Tibial nerve (tissue), 4 donors: Measurements from ENCODE around the gene SHD. TPM values are rescaled to one million over a fixed set of nuclear protein-coding genes. Genes with fewer than 3 reads are reported as not detected.

Source experiments
- DNase-seq, 2 donors: peaks; one replicate each; pipeline ENCODE4 v3.0.0-alpha.2; 2019; ENCODE audit warnings: low spot score in 2 of 2
- H3K27ac ChIP-seq, 4 donors: fragments of 200-600 bp; sonication (generic) in 3 of 4; one replicate each; pipeline ENCODE4 v1.5.1; 2017 to 2019; ENCODE audit warnings: mild to moderate bottlenecking in 1 of 4
- H3K27me3 ChIP-seq, 2 donors: fragments of 200-600 bp; sonication (generic) in 1 of 2; one replicate each; pipeline versions ENCODE4 v1.5.1 to v1.6.0; 2017 to 2019
- H3K36me3 ChIP-seq, 3 donors: fragments of 200-600 bp; sonication (generic); one replicate each; pipeline ENCODE4 v1.5.1; 2018 to 2019
- H3K4me1 ChIP-seq, 4 donors: fragments of 200-600 bp; sonication (generic) in 3 of 4; one replicate each; pipeline ENCODE4 v1.5.1; 2017 to 2019
- H3K4me3 ChIP-seq, 4 donors: fragments of 200-600 bp; sonication (generic) in 3 of 4; one replicate each; pipeline ENCODE4 v1.5.1; 2017 to 2019; ENCODE audit warnings: mild to moderate bottlenecking in 1 of 4, moderate library complexity in 1 of 4
- H3K9me3 ChIP-seq, 4 donors: fragments of 200-600 bp; sonication (generic) in 3 of 4; one replicate each; pipeline ENCODE4 v1.5.1; 2017 to 2019
- EP300 ChIP-seq, 2 donors: sonication (generic); formaldehyde crosslinking; IDR thresholded peaks; one replicate each; pipeline ENCODE4 v1.6.1; 2017; ENCODE audit warnings: antibody characterized with exemption in 2 of 2, mild to moderate bottlenecking in 1 of 2
- POLR2A ChIP-seq, 2 donors: fragments of 450-650 bp; IDR thresholded peaks; one replicate each; pipeline ENCODE4 v1.6.1; 2017; ENCODE audit warnings: antibody characterized with exemption in 2 of 2, mild to moderate bottlenecking in 2 of 2, moderate library complexity in 2 of 2
- WGBS, 2 donors: methylation state at CpG; one replicate each; pipeline ENCODE4 v1.1.5; 2018; 5-methylcytosine and 5-hydroxymethylcytosine counted together
- total RNA-seq, 4 donors: library from RNA; depleted of rRNA; stranded (reverse); fragments of >200 nt; gene quantifications; one replicate each; pipeline ENCODE4 v1.1.0, GENCODE V29; 2016
- TF ChIP-seq, protein P1 (sequence below), 5 experiments: fragments of 200-600 bp in 3 of 5; fragments of 450-650 bp in 2 of 5; sonication (generic) in 3 of 5; IDR thresholded peaks; one replicate each; pipeline ENCODE4 v1.5.1; 2016 to 2019; ENCODE audit warnings: antibody characterized with exemption in 5 of 5, mild to moderate bottlenecking in 3 of 5, moderate library complexity in 2 of 5

SHD gene
- total RNA-seq, 4 donors from 2014 or later: not detected

DNA sequence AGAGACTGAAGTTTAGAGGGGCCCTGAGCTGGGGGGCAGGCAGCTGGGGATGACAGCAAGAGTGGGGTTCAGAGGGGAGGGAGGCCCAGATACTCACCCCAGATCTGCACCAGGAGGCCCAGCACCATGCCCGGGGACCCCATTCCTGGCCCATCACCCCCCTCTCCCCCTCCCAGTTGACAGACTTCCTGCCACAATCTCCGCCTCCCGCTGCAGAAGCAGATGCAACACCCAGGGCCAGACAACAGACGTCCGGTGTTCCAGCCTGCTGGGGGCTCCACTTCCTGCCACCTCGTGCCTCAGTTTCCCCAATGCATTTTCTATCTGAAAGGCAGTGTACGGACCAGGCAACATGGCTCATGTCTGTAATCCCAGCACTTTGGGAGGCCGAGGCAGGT, 23.2 kb downstream of the SHD start, which contains the start of gene TMIGD2:
Gene TMIGD2 (minus strand): TSS at position 147 of the 398 bp plus-strand sequence. CDS start 4 bp downstream, at position 143.
- TF ChIP-seq POLR2A (IDR thresholded peaks at IDR 0.05) (no peak), EP300 (IDR thresholded peaks at IDR 0.05) (no peak)
- TF ChIP-seq, protein P1, sequence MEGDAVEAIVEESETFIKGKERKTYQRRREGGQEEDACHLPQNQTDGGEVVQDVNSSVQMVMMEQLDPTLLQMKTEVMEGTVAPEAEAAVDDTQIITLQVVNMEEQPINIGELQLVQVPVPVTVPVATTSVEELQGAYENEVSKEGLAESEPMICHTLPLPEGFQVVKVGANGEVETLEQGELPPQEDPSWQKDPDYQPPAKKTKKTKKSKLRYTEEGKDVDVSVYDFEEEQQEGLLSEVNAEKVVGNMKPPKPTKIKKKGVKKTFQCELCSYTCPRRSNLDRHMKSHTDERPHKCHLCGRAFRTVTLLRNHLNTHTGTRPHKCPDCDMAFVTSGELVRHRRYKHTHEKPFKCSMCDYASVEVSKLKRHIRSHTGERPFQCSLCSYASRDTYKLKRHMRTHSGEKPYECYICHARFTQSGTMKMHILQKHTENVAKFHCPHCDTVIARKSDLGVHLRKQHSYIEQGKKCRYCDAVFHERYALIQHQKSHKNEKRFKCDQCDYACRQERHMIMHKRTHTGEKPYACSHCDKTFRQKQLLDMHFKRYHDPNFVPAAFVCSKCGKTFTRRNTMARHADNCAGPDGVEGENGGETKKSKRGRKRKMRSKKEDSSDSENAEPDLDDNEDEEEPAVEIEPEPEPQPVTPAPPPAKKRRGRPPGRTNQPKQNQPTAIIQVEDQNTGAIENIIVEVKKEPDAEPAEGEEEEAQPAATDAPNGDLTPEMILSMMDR (IDR thresholded peaks at IDR 0.05): no peak
- Histone ChIP-seq H3K27ac (no peak within 1 kb of the TSS), H3K4me3 (no peak within 1 kb of the TSS), H3K4me1 (peaks cover 0 to 9% (median 0%) of the 10 kb centered on the region in 4 donors), H3K27me3 (peaks cover 0 to 33% of the 10 kb centered on the region in 2 donors), H3K9me3 (no peaks in the 10 kb centered on the region), H3K36me3 (no peaks in the 10 kb centered on the region)
- no peak for DNase-seq
- WGBS, 2 donors: 56 to 60% methylated on average over 8 of the region's 8 CpGs

DNA sequence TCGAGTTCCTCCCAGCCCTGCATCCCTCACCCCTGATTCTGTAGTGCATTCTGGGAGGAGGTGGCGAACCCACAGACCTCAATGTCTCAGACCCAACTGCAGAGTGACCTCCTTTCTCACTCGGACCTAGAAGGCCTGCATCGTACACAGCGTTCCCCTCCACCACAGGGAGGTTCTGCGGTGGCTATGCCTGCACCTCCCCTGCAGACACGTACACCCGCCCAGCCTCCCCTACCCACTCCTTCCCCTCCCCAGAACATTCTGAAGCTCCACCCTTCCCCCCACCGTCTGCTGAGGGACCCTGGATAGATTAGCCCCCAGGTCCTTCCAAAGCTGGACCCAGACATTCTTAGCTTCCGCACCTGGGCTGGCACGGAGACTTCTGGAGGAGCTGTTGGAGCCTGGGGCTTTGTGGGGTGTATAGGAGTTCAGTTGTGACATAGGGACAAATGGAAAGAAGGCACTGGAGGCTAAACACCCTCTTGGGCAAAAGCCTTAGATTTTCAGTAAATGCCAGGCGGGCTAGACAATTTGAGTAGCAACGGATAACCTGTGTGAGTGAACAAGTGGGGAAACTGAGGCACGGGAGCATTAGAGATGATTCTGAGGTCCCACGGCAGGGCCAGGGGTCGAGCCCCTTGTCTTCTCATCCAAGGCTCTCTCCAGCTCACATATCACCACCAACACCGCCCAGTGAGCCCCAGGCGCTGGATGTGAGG, 24.9 kb downstream of the SHD start:
- Histone ChIP-seq H3K9me3 (no peaks in the 10 kb centered on the region), H3K4me3 (peak overlapping the region in 2 of 4 donors; percentile 23 to 34), H3K4me1 (peaks cover 0 to 9% (median 0%) of the 10 kb centered on the region in 4 donors), H3K27me3 (peaks cover 0 to 26% of the 10 kb centered on the region in 2 donors), H3K27ac (no peak overlapping the region), H3K36me3 (no peaks in the 10 kb centered on the region)
- no peak for DNase-seq
- WGBS, 2 donors: 48 to 53% methylated on average over 18 of the region's 18 CpGs
- TF ChIP-seq POLR2A (IDR thresholded peaks at IDR 0.05): no peak
- TF ChIP-seq EP300 (IDR thresholded peaks at IDR 0.05): no peak

DNA sequence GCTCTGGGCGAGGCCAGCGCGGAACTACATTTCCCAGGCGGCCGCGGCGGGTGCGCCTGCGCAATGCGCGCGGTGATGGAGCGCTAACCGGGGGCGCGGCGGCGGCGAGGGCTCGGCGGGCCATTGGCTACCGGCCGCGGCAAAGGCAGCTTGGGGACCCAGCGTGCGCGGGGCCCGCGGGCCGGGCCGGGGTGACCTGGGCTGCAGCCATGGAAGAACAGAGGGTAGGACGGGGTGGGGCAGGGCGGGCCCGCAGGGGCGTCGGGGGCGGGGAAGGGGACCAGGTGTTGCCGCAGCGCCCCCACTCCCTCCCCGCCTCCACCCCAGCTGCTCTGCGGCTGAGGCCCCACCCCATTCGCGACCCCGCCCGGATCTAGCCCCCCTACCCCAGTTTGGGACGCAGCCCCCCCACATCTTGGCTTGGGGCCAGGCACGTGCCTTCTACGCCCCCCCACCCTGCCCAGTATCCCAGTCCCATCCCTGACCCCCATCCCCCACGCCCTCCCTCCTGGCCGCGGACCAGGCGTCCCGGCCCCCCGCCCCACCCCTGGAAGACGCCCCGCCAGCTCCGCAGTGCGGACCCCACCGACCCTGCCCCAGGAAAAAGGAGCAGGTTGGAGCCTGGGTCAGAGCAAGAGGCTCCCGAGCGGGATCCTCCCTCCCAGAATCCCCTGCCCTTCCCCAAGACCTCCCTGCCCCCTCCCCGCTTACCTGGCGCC, 25.6 kb downstream of the SHD start, which contains the start of gene FSD1:
Gene FSD1 (plus strand): TSS at position 61 of the 719 bp plus-strand sequence. CDS start 149 bp downstream, at position 210.
- Histone ChIP-seq H3K27ac (no peak within 1 kb of the TSS), H3K27me3 (peaks cover 0 to 22% of the 10 kb centered on the region in 2 donors), H3K9me3 (no peaks in the 10 kb centered on the region), H3K4me1 (peaks cover 0 to 9% (median 0%) of the 10 kb centered on the region in 4 donors), H3K36me3 (no peaks in the 10 kb centered on the region), H3K4me3 (peak within 1 kb of the TSS in 2 of 4 donors; percentile 23 to 34)
- TF ChIP-seq POLR2A (IDR thresholded peaks at IDR 0.05): no peak
- TF ChIP-seq, protein P1 (IDR thresholded peaks at IDR 0.05): no peak
- TF ChIP-seq EP300 (IDR thresholded peaks at IDR 0.05): no peak
- WGBS, 2 donors: 4 to 40% methylated on average over 4 to 31 of the region's 63 CpGs
- DNase-seq: no peak

DNA sequence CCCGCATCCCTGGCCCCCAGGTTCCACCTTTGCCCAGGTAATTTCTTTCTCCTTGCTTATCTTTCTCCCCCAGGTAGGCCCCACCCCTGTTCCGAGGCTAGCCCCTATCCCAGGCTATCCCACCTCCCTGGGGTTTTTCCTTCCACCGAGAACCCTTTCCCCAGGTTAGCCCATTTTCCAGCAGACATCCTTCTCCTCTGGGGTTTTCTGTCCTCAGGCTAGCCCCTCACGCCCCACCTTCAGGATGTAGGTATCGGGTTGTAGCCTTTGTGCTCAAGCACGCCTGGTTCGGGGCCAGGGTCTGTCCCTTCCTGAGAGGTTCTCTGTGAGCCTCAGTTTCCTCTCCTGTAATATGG, 26.2 kb downstream of the SHD start:
- no peak for DNase-seq
- WGBS, 2 donors: 74 to 78% methylated on average over 7 of the region's 7 CpGs
- Histone ChIP-seq H3K27me3 (peaks cover 0 to 22% of the 10 kb centered on the region in 2 donors), H3K27ac (no peak overlapping the region), H3K9me3 (no peaks in the 10 kb centered on the region), H3K36me3 (no peaks in the 10 kb centered on the region), H3K4me3 (no peak overlapping the region), H3K4me1 (peaks cover 0 to 9% (median 0%) of the 10 kb centered on the region in 4 donors)
- TF ChIP-seq, protein P1 (IDR thresholded peaks at IDR 0.05): no peak
- no peak for TF ChIP-seq POLR2A (IDR thresholded peaks at IDR 0.05)
- TF ChIP-seq EP300 (IDR thresholded peaks at IDR 0.05): no peak

DNA sequence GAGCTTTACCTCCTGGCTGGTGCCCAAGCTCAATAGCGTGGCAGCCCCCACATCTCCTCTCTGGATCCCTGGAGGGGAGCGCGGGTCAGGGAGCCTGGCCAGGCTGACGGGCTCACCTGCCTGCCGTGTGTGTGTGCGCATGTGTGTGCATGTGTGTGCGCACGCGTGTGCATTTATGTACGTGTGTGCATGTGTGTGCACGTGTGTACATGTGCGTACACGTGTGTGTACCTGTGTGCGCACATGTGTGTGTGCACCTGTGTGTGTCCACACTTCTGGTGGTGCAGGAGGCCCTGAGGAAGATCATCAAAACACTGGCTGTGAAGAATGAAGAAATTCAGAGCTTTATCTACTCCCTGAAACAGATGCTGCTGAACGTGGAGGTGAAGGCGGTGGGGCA, 26.6 kb downstream of the SHD start:
- TF ChIP-seq POLR2A (IDR thresholded peaks at IDR 0.05) (no peak), EP300 (IDR thresholded peaks at IDR 0.05) (no peak)
- TF ChIP-seq, protein P1 (IDR thresholded peaks at IDR 0.05): no peak
- Histone ChIP-seq H3K36me3 (no peaks in the 10 kb centered on the region), H3K4me3 (no peak overlapping the region), H3K9me3 (no peaks in the 10 kb centered on the region), H3K4me1 (peaks cover 0 to 9% (median 0%) of the 10 kb centered on the region in 4 donors), H3K27ac (no peak overlapping the region), H3K27me3 (peaks cover 0 to 22% of the 10 kb centered on the region in 2 donors)
- DNase-seq: no peak
- WGBS, 2 donors: 80 to 81% methylated on average over 15 to 16 of the region's 16 CpGs
